ENCODE data around the gene ZBTB44.
"Not testable (repeated sequence)": the region's sequence is repeated elsewhere in the genome, so short reads cannot be mapped to it uniquely, and the experiment has no call there.

ZBTB44 gene

DNA sequence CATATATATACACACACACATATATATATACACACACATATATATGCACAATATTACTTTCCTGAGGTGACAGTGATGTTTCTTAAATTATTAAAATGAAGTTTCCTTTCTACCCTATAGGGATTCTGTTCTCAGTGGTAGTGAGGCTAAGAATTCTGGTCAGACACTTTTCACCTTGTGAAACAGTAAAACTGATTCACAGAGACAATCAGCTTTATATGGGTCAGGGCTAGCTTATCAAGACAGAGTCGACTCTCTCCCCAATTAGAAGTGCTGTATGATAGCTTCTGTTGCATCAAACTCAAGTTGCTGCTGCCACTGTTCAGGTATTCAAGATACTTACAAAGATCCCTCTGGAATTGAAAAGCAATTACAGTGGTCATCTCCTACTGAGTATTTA, 68.4 kb downstream of the ZBTB44 start:
- DNase-seq = no peak

- DNase-seq = not testable (repeated sequence)
Observed at GRCh38 chr11:130245375-130245774, 69.3 kb downstream of the ZBTB44 start.

GRCh38 chr11:130244848-130245247, 69.9 kb downstream of the ZBTB44 start:
- no peak for DNase-seq

GRCh38 chr11:130243816-130244215, 70.9 kb downstream of the ZBTB44 start:
- no peak for DNase-seq

GRCh38 chr11:130241713-130242112, 73.0 kb downstream of the ZBTB44 start:
- DNase-seq = no peak

GRCh38 chr11:130237282-130238006, 77.3 kb downstream of the ZBTB44 start:
- no peak for DNase-seq

- DNase-seq = no peak
Observed at GRCh38 chr11:130234315-130234714, 80.4 kb downstream of the ZBTB44 start.

DNA sequence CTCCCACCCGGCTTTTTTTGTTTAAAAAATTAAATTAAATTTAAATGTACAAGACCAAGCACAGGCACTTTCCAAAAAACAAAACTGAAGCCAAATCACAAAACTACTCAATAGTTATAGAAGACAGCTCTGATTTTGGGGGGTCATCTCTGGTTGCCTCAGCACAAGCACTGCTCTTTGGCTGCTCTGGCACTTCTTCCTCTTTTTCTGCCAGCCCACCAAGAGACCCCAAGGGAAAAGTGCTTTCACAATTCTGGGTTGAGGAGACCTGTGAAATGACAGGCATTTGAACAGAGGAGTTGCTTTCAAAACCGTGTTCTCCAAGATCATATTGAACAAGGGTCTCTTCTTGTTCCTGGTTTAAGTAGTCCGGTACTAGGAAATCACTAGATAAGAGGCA, 80.8 kb downstream of the ZBTB44 start:
- DNase-seq = not testable (repeated sequence)

DNA sequence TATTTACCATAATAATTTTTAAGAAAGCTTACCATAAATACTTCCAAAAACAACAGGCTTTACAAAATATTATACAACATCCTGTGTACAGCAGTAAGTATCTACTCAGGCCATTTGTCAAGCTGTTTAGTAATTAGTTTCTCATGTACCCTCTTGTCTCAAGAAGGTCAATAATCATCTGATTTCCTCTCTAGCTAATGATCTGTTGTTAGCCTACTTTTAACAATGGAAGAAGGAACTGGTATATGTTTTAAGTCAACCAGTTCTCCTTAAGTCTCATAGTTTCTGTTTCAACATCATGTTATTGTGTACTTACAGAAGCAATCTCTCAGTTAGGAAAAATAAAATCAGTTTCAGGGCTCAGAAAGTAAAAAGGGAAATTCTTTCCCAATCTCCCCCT, 81.2 kb downstream of the ZBTB44 start:
- DNase-seq = not testable (repeated sequence)

DNA sequence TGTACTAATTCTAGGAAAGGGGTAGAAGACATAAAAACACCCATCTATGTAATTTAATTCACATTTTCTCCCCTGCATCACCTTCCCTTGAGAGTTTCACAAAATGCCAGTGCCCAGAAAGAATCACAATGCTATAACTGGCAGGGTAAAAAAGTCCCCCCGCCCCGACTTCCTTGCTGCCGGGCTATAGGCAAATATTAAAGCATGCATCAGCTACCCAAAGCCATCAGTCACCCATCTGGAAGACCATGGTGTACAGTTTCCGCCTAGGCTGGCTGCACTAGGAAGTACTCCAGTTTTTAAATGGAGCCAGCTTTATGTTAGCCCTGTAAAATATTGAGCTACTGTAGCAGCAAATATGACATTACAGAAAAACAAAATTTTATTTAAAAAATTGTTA, 87.3 kb downstream of the ZBTB44 start:
- no peak for DNase-seq

DNA sequence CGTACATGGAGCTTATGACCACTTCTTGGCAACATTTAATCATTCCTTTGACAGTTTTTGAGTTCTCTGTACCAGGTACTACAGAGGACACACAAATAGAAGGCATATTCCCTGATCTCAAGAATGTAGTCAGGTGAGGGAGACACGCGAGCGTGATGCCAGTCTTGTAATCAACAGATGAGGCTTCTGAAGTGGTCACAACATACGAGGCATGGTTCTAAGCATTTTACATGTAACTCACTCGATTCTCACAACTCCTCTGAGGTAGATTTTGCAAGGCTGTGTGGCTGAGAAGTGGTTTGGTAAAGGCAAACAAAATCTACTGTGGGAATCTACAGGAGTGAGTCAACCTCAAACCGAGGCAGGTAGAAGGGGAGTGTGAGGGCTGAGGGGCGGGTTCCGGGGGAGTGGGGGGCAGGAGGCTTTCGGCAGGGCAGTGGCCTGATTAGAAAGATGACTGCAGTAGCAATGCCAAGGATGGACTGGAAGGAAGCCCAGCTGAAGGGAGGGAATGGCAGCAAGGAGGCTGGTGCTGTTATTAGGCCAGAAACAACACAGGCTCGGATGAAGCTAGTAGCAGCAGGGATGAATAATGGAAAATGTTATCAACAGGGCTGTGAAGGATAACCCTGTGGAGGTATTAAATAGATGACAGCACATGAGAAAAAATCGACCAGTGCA, 91.3 kb downstream of the ZBTB44 start:
- no peak for DNase-seq

- DNase-seq = no peak
Observed at GRCh38 chr11:130220311-130221035, 94.2 kb downstream of the ZBTB44 start.

GRCh38 chr11:130219148-130219547, 95.6 kb downstream of the ZBTB44 start:
- no peak for DNase-seq

- no peak for DNase-seq
Observed at GRCh38 chr11:130218501-130219070, 96.1 kb downstream of the ZBTB44 start.

GRCh38 chr11:130217133-130218031, 97.3 kb downstream of the ZBTB44 start:
- no peak for DNase-seq

- no peak for DNase-seq
Observed at GRCh38 chr11:130216591-130217132, 98.1 kb downstream of the ZBTB44 start.

DNA sequence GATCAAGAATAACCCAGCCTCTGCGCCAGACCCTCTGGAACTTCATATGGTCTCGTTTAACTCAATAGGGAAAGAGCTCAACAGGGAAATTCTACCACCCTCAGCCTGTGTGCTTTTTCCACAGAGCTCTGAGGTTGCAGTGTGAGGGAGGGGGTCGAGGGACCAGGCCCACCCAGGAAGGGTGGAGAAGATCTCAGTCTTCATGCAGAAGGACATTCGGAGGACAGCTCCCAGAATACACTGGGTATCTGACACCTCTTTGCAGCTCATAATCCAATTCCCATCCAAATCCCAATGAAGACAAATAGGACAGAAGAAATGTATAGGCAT, 98.5 kb downstream of the ZBTB44 start:
- DNase-seq = no peak

DNA sequence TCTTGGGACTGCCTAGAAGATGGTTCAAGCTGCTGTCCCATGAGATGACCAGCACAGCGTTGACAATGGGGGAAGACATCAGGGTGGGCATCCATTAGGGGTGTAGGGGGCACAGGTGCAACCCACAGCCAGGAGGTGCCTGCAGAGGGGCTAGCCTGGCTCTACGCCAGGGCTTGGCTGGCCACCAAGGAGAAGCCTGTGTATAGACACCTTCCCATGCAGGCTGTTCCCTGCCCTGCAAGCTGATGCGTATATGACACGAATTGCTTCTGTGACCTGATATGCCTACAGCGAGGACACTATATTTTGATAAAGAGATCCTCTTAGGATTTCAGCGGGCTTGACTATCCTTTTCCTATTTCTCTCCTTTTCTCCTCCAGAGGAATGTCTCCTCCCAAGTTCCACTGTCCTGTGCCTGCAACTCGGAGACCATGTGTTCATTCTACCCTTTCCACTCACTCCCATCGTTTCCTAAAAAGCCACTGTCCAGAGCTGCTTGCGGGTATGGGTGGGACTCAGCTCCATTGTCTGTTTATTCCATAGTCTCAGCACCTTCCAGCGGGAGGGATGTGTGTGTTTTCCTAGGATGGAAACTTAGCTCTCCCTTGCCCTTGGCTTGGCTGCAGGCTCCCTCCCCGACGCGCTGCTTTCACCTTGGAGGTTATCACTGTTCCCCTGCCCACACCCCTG, 99.0 kb downstream of the ZBTB44 start:
- DNase-seq = no peak

- DNase-seq = no peak
Observed at GRCh38 chr11:130214861-130215530, 99.7 kb downstream of the ZBTB44 start.

- DNase-seq = no peak
Observed at GRCh38 chr11:130213979-130214281, 100.8 kb downstream of the ZBTB44 start.
